HEK293T (cell line): ENCODE measurements around the gene STK24.
"Not testable (repeated sequence)": the region's sequence is repeated elsewhere in the genome, so short reads cannot be mapped to it uniquely, and the experiment has no call there.

Source experiments
- CTCF ChIA-PET: fragments of 350-600 bp; formaldehyde crosslinking; extraction: SDS; loops from one replicate; lab custom pipeline; 2021; ENCODE audit warnings: antibody characterized with exemption, inconsistent platforms; lab: Yijun Ruan, JAX
- POLR2A ChIA-PET: fragments of 350-600 bp; formaldehyde crosslinking; extraction: SDS; loops from one replicate; lab custom pipeline; 2020; ENCODE audit warnings: antibody characterized with exemption, inconsistent platforms; lab: Yijun Ruan, JAX
- DNase-seq: peaks from one replicate; pipeline ENCODE4 v3.0.0; 2012; ENCODE audit warnings: mixed read lengths; ENCODE audit errors: extremely low spot score
- ARNT ChIP-seq: fragments of 450-650 bp; IDR thresholded peaks from 2 replicates; pipeline ENCODE4 v1.6.1; 2017; ENCODE audit warnings: mild to moderate bottlenecking
- BHLHE40 ChIP-seq: fragments of 450-650 bp; IDR thresholded peaks from 2 replicates; pipeline ENCODE4 v1.6.1; 2016; ENCODE audit warnings: mild to moderate bottlenecking, moderate library complexity, borderline replicate concordance
- CTBP1 ChIP-seq: fragments of 450-650 bp; IDR thresholded peaks from 2 replicates; pipeline ENCODE4 v1.6.1; 2016; ENCODE audit warnings: borderline replicate concordance
- ELF4 ChIP-seq: fragments of 450-650 bp; IDR thresholded peaks from 2 replicates; pipeline ENCODE4 v1.6.1; 2017; ENCODE audit warnings: antibody characterized with exemption
- FOXA1 ChIP-seq: fragments of 450-650 bp; IDR thresholded peaks from 2 replicates; pipeline ENCODE4 v1.6.1; 2016; ENCODE audit warnings: mild to moderate bottlenecking
- FOXK2 ChIP-seq: fragments of 450-650 bp; IDR thresholded peaks from 2 replicates; pipeline ENCODE4 v1.6.1; 2016; ENCODE audit warnings: mild to moderate bottlenecking
- FOXM1 ChIP-seq: fragments of 450-650 bp; IDR thresholded peaks from 2 replicates; pipeline ENCODE4 v1.6.1; 2017; ENCODE audit warnings: mild to moderate bottlenecking, borderline replicate concordance
- HDGF ChIP-seq: fragments of 450-650 bp; IDR thresholded peaks from 2 replicates; pipeline ENCODE4 v1.6.1; 2017; ENCODE audit warnings: antibody characterized with exemption, borderline replicate concordance
- L3MBTL2 ChIP-seq: fragments of 450-650 bp; conservative IDR thresholded peaks from 2 replicates; pipeline ENCODE4 v1.6.1; 2016; ENCODE audit warnings: mild to moderate bottlenecking
- LEF1 ChIP-seq: fragments of 450-650 bp; IDR thresholded peaks from 2 replicates; pipeline ENCODE4 v1.6.1; 2017; ENCODE audit warnings: mild to moderate bottlenecking, borderline replicate concordance
- NFRKB ChIP-seq: fragments of 450-650 bp; IDR thresholded peaks from 2 replicates; pipeline ENCODE4 v1.6.1; 2016; ENCODE audit warnings: mild to moderate bottlenecking, moderate library complexity
- SP1 ChIP-seq: fragments of 450-650 bp; IDR thresholded peaks from 2 replicates; pipeline ENCODE4 v1.6.1; 2017
- SUZ12 ChIP-seq: fragments of 450-650 bp; IDR thresholded peaks from 2 replicates; pipeline ENCODE4 v1.6.1; 2016; ENCODE audit warnings: mild to moderate bottlenecking
- TARDBP ChIP-seq: fragments of 450-650 bp; IDR thresholded peaks from 2 replicates; pipeline ENCODE4 v1.6.1; 2016
- ZNF384 ChIP-seq: fragments of 450-650 bp; IDR thresholded peaks from 2 replicates; pipeline ENCODE4 v1.6.1; 2016
- TF ChIP-seq, protein P1 (sequence below): fragments of 450-650 bp; IDR thresholded peaks from 2 replicates; pipeline ENCODE4 v1.6.1; 2016

Gene STK24

DNA sequence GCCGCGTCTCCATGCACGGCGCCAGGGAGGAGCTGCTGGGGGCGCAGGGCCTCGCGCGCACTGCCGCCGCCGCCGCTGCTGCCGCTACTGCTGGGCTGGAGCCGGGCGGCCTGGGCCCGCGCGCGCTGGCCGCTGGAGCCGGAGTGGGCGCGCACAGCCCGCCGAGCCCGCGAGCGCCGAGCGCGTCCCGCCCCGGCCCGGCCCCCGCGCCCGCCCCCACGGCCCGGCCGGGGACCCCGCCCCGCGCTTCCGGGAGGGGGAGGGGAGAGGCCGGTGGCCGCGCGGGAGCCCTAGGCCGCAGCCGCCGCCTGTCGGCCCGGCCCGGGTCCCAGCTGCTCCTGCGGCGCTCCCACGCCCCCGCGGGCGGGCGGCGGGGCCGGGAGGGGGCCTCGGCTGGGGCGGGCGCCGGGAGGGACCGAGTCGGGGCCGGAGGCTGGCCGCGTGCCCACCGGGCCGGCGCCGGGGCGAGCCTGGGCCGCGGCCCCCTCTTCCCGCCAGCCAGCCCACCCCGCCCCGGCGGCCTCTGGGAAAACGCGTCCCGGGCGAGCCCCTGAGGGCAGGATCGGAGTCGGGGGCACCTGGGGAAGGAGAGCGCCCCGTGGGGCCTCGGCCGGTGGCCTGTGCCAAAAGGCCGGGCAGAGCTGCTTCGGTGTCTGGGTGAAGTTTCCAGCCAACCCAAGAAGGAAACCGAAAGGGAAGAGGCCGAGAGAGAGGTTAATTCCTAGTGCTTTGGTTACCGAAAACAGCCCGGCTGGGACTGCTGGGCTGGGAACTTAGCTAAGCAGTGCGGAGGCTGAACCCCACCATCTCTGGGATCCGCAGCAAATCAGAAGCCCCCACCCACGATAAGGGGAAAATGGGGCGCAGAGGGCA lies at the start of gene STK24:
Gene STK24 (minus strand): TSS at position 145 of the 873 bp plus-strand sequence. CDS start 321 bp downstream, outside the sequence.
- TF ChIP-seq, protein P1, sequence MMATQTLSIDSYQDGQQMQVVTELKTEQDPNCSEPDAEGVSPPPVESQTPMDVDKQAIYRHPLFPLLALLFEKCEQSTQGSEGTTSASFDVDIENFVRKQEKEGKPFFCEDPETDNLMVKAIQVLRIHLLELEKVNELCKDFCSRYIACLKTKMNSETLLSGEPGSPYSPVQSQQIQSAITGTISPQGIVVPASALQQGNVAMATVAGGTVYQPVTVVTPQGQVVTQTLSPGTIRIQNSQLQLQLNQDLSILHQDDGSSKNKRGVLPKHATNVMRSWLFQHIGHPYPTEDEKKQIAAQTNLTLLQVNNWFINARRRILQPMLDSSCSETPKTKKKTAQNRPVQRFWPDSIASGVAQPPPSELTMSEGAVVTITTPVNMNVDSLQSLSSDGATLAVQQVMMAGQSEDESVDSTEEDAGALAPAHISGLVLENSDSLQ: no peak
- no peak for TF ChIP-seq SUZ12
- no peak for TF ChIP-seq ARNT
- TF ChIP-seq ZNF384: no peak
- TF ChIP-seq TARDBP: no peak
- no peak for TF ChIP-seq SP1
- no peak for TF ChIP-seq FOXM1
- no peak for TF ChIP-seq ELF4
- TF ChIP-seq FOXA1: no peak
- no peak for TF ChIP-seq BHLHE40
- no peak for TF ChIP-seq L3MBTL2
- TF ChIP-seq NFRKB: no peak
- no peak for TF ChIP-seq FOXK2
- TF ChIP-seq HDGF: no peak
- TF ChIP-seq CTBP1: no peak
- TF ChIP-seq LEF1: no peak
- CTCF ChIA-PET: no interaction called here
- DNase-seq: peak; percentile 74
- POLR2A ChIA-PET: interaction anchor here (0.8 to 1.1 kb wide), 2 partner anchors 9 to 74 kb away, joined by 3 to 5 read pairs; no protein-coding TSS in a partner anchor

DNA sequence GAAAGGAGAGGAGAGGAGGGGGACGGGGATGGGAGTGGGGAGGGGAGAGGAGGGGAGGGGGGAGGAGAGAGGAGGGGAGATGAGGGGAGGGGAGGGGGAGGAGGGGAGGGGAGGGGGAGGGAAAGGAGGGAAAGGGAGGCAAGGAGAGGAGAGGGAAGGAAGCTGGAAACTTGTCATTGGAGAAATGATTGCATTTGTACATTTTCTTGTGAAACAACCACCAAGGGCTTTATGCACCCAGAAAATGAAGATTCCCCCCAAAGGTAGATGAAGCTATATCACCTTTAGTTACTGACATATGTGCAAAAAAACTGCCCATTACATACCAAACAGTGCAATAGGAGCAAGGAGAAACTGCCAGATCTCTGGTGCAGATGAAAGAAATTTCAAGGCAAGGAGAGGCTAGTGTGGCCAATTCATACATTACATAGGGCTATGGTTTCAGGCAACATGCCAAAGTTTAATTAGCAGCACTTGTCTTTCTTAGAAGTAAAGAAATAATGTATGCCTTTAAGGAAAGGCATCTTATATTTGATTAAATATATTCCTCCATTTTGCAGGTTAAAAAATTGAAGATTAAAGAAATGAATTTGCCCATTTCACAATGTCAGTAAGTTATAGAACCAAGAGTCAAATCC lies 49.5 kb upstream of the STK24 start:
- ChIA-PET CTCF (interaction anchor here (0.7 kb wide), 1 partner anchor 439 kb away, joined by 5 read pairs; no protein-coding TSS in a partner anchor), POLR2A (no interaction called here)
- no peak for TF ChIP-seq ZNF384
- no peak for TF ChIP-seq HDGF
- no peak for TF ChIP-seq FOXK2
- TF ChIP-seq SP1: no peak
- TF ChIP-seq LEF1: no peak
- TF ChIP-seq BHLHE40: no peak
- TF ChIP-seq CTBP1: no peak
- TF ChIP-seq SUZ12: no peak
- no peak for TF ChIP-seq FOXA1
- no peak for TF ChIP-seq L3MBTL2
- no peak for TF ChIP-seq ELF4
- no peak for DNase-seq

- CTCF ChIA-PET, DNase-seq, POLR2A ChIA-PET: not testable (repeated sequence)
Measured at GRCh38 chr13:98624589-98624988, 47.7 kb upstream of the STK24 start.

GRCh38 chr13:98622931-98623331 lies 46.0 kb upstream of the STK24 start:
- TF ChIP-seq SUZ12 (no peak), FOXK2 (no peak), ZNF384 (no peak), TARDBP (no peak)
- POLR2A ChIA-PET: no interaction called here
- CTCF ChIA-PET: interaction anchor here (1.2 kb wide), 1 partner anchor 31 kb away, joined by 4 read pairs; no protein-coding TSS in a partner anchor
- DNase-seq: no peak

GRCh38 chr13:98619556-98619955 lies 42.6 kb upstream of the STK24 start:
- TF ChIP-seq, protein P1: no peak
- TF ChIP-seq HDGF (no peak), FOXA1 (no peak), ELF4 (no peak)
- ChIA-PET POLR2A (no interaction called here), CTCF (interaction anchor here (0.7 kb wide), 1 partner anchor 506 kb away, joined by 6 read pairs; no protein-coding TSS in a partner anchor)
- no peak for DNase-seq

- POLR2A ChIA-PET, DNase-seq, CTCF ChIA-PET: not testable (repeated sequence)
Measured at GRCh38 chr13:98615595-98615994, 38.7 kb upstream of the STK24 start.

- TF ChIP-seq ARNT: no peak
- no peak for TF ChIP-seq ELF4
- TF ChIP-seq TARDBP: no peak
- no peak for TF ChIP-seq FOXK2
- no peak for TF ChIP-seq CTBP1
- TF ChIP-seq ZNF384: no peak
- TF ChIP-seq FOXM1: no peak
- TF ChIP-seq HDGF: no peak
- TF ChIP-seq L3MBTL2: no peak
- TF ChIP-seq, protein P1: no peak
- no peak for TF ChIP-seq BHLHE40
- TF ChIP-seq FOXA1: no peak
- TF ChIP-seq NFRKB: no peak
- TF ChIP-seq SUZ12: no peak
- TF ChIP-seq LEF1: no peak
- no peak for TF ChIP-seq SP1
- POLR2A ChIA-PET: no interaction called here
- CTCF ChIA-PET: no interaction called here
- no peak for DNase-seq
Measured at GRCh38 chr13:98613591-98613990, 36.7 kb upstream of the STK24 start.
